ENCODE data around the gene AREG. TPM values are rescaled to one million over a fixed set of nuclear protein-coding genes. Genes with fewer than 3 reads are reported as not detected.
A peak's percentile ranks its signal among the peaks of the same experiment; 100 is the strongest.

Gene AREG
- total RNA-seq, 2 experiments from 2014 or later = 0.57 to 0.91 TPM

GRCh38 chr4:74473155-74473811, 28.3 kb downstream of the AREG start:
- ChIA-PET POLR2A (no interaction called here), CTCF (interaction anchor here (0.6 to 1.8 kb wide), 3 partner anchors 9 to 283 kb away, joined by 3 to 4 read pairs (median 4); partner anchors contain the start of gene AREG)
- no peak overlapping the region for H3K27ac Mint-ChIP-seq
- peaks cover 11% of the 10 kb centered on the region for H3K27me3 Mint-ChIP-seq
- no peak for DNase-seq
- ATAC-seq = no peak
- H3K36me3 Mint-ChIP-seq (ENCODE audit: low read depth) = no peaks in the 10 kb centered on the region
- intact Hi-C loops (cut with DNase I, micrococcal nuclease) = no loop called here
- H3K4me1 Mint-ChIP-seq = no peaks in the 10 kb centered on the region
- H3K4me3 Mint-ChIP-seq = no peak overlapping the region
- H3K9me3 Mint-ChIP-seq (ENCODE audit: low read depth) = no peaks in the 10 kb centered on the region

GRCh38 chr4:74474345-74475090, 29.6 kb downstream of the AREG start:
- ChIA-PET POLR2A (no interaction called here), CTCF (interaction anchor here (1.1 to 1.8 kb wide), 2 partner anchors 8 to 208 kb away, joined by 3 to 4 read pairs; no protein-coding TSS in a partner anchor)
- H3K4me1 Mint-ChIP-seq = no peaks in the 10 kb centered on the region
- H3K27me3 Mint-ChIP-seq = peaks cover 11% of the 10 kb centered on the region
- no peak overlapping the region for H3K27ac Mint-ChIP-seq
- DNase-seq (no peak), ATAC-seq (no peak)
- H3K4me3 Mint-ChIP-seq = no peak overlapping the region
- intact Hi-C loops (cut with DNase I, micrococcal nuclease) = no loop called here
- no peaks in the 10 kb centered on the region for H3K9me3 Mint-ChIP-seq (ENCODE audit: low read depth)
- H3K36me3 Mint-ChIP-seq (ENCODE audit: low read depth) = no peaks in the 10 kb centered on the region

GRCh38 chr4:74475091-74475800, 30.3 kb downstream of the AREG start:
- ATAC-seq (no peak), DNase-seq (no peak)
- H3K4me1 Mint-ChIP-seq = no peaks in the 10 kb centered on the region
- no peaks in the 10 kb centered on the region for H3K36me3 Mint-ChIP-seq (ENCODE audit: low read depth)
- intact Hi-C loops (cut with DNase I, micrococcal nuclease) = no loop called here
- H3K4me3 Mint-ChIP-seq = no peak overlapping the region
- CTCF ChIA-PET = interaction anchor here (1.1 kb wide), 1 partner anchor 208 kb away, joined by 3 read pairs; no protein-coding TSS in a partner anchor
- H3K9me3 Mint-ChIP-seq (ENCODE audit: low read depth) = no peaks in the 10 kb centered on the region
- no peak overlapping the region for H3K27ac Mint-ChIP-seq
- H3K27me3 Mint-ChIP-seq = peaks cover 12% of the 10 kb centered on the region
- POLR2A ChIA-PET = no interaction called here

GRCh38 chr4:74475946-74476345, 31.0 kb downstream of the AREG start:
- ChIA-PET CTCF (interaction anchor here (1.1 kb wide), 1 partner anchor 209 kb away, joined by 3 read pairs; no protein-coding TSS in a partner anchor), POLR2A (no interaction called here)
- Mint-ChIP-seq H3K4me1 (no peaks in the 10 kb centered on the region), H3K27me3 (peaks cover 12% of the 10 kb centered on the region), H3K9me3 (ENCODE audit: low read depth) (no peaks in the 10 kb centered on the region), H3K36me3 (ENCODE audit: low read depth) (no peaks in the 10 kb centered on the region), H3K27ac (no peak overlapping the region), H3K4me3 (no peak overlapping the region)
- ATAC-seq = no peak
- no peak for DNase-seq
- intact Hi-C loops (cut with DNase I, micrococcal nuclease) = no loop called here

GRCh38 chr4:74479009-74479408, 34.1 kb downstream of the AREG start:
- no peaks in the 10 kb centered on the region for H3K9me3 Mint-ChIP-seq (ENCODE audit: low read depth)
- H3K27me3 Mint-ChIP-seq = peaks cover 8% of the 10 kb centered on the region
- ATAC-seq = no peak
- no peaks in the 10 kb centered on the region for H3K4me1 Mint-ChIP-seq
- H3K4me3 Mint-ChIP-seq = no peak overlapping the region
- H3K36me3 Mint-ChIP-seq (ENCODE audit: low read depth) = no peaks in the 10 kb centered on the region
- ChIA-PET POLR2A (no interaction called here), CTCF (interaction anchor here (0.9 kb wide), 1 partner anchor 34 kb away, joined by 3 read pairs; the partner anchor contains the start of gene AREG)
- intact Hi-C loops (cut with DNase I, micrococcal nuclease) = no loop called here
- H3K27ac Mint-ChIP-seq = no peak overlapping the region
- DNase-seq = no peak

- DNase-seq (no peak), ATAC-seq (no peak)
- ChIA-PET CTCF (no interaction called here), POLR2A (no interaction called here)
- peaks cover 2% of the 10 kb centered on the region for H3K27me3 Mint-ChIP-seq
- intact Hi-C loops (cut with DNase I, micrococcal nuclease) = no loop called here
- no peaks in the 10 kb centered on the region for H3K4me1 Mint-ChIP-seq
- H3K4me3 Mint-ChIP-seq = no peak overlapping the region
- no peak overlapping the region for H3K27ac Mint-ChIP-seq
- no peaks in the 10 kb centered on the region for H3K9me3 Mint-ChIP-seq (ENCODE audit: low read depth)
- H3K36me3 Mint-ChIP-seq (ENCODE audit: low read depth) = no peaks in the 10 kb centered on the region
Measured at GRCh38 chr4:74480267-74480666, 35.3 kb downstream of the AREG start.

- Mint-ChIP-seq H3K4me1 (no peaks in the 10 kb centered on the region), H3K27me3 (peaks cover 2% of the 10 kb centered on the region)
Measured at GRCh38 chr4:74481891-74482609, 37.1 kb downstream of the AREG start.

GRCh38 chr4:74483226-74483911, 38.4 kb downstream of the AREG start:
- ATAC-seq (peak; percentile 44), DNase-seq (peak; percentile 10)
- Mint-ChIP-seq H3K36me3 (ENCODE audit: low read depth) (no peaks in the 10 kb centered on the region), H3K4me3 (no peak overlapping the region), H3K9me3 (ENCODE audit: low read depth) (no peaks in the 10 kb centered on the region), H3K27ac (no peak overlapping the region), H3K27me3 (peaks cover 2% of the 10 kb centered on the region), H3K4me1 (no peaks in the 10 kb centered on the region)
- intact Hi-C loops (cut with DNase I, micrococcal nuclease) = no loop called here
- ChIA-PET CTCF (interaction anchor here (1.3 kb wide), 1 partner anchor 10 kb away, joined by 4 read pairs; no protein-coding TSS in a partner anchor), POLR2A (no interaction called here)

More at GRCh38 chr4:74481891-74482609, 37.1 kb downstream of the AREG start:
- CTCF ChIA-PET = interaction anchor here (1.3 kb wide), 1 partner anchor 8 kb away, joined by 4 read pairs; no protein-coding TSS in a partner anchor
- H3K9me3 Mint-ChIP-seq (ENCODE audit: low read depth) = no peaks in the 10 kb centered on the region
- POLR2A ChIA-PET = no interaction called here
- H3K27ac Mint-ChIP-seq = no peak overlapping the region
- no peak for DNase-seq
- no peak overlapping the region for H3K4me3 Mint-ChIP-seq
- H3K36me3 Mint-ChIP-seq (ENCODE audit: low read depth) = no peaks in the 10 kb centered on the region
- intact Hi-C loops (cut with DNase I, micrococcal nuclease) = no loop called here
- no peak for ATAC-seq

GRCh38 chr4:74486905-74487304, 42.0 kb downstream of the AREG start:
- Mint-ChIP-seq H3K36me3 (ENCODE audit: low read depth) (no peaks in the 10 kb centered on the region), H3K4me3 (no peak overlapping the region), H3K9me3 (ENCODE audit: low read depth) (no peaks in the 10 kb centered on the region), H3K27me3 (no peaks in the 10 kb centered on the region), H3K27ac (no peak overlapping the region), H3K4me1 (no peaks in the 10 kb centered on the region)
- ChIA-PET CTCF (no interaction called here), POLR2A (no interaction called here)
- ATAC-seq = peak; percentile 76
- intact Hi-C loops (cut with DNase I, micrococcal nuclease) = no loop called here
- no peak for DNase-seq

- no peak overlapping the region for H3K27ac Mint-ChIP-seq
- no peak for ATAC-seq
- H3K36me3 Mint-ChIP-seq (ENCODE audit: low read depth) = no peaks in the 10 kb centered on the region
- POLR2A ChIA-PET = no interaction called here
- H3K4me1 Mint-ChIP-seq = no peaks in the 10 kb centered on the region
- CTCF ChIA-PET = interaction anchor here (0.6 kb wide), 1 partner anchor 167 kb away, joined by 3 read pairs; no protein-coding TSS in a partner anchor
- H3K9me3 Mint-ChIP-seq (ENCODE audit: low read depth) = no peaks in the 10 kb centered on the region
- H3K4me3 Mint-ChIP-seq = no peak overlapping the region
- no peaks in the 10 kb centered on the region for H3K27me3 Mint-ChIP-seq
- intact Hi-C loops (cut with DNase I, micrococcal nuclease) = no loop called here
- no peak for DNase-seq
Measured at GRCh38 chr4:74487771-74488170, 42.8 kb downstream of the AREG start.

- DNase-seq = no peak
- H3K36me3 Mint-ChIP-seq (ENCODE audit: low read depth) = no peaks in the 10 kb centered on the region
- ChIA-PET CTCF (interaction anchor here (0.9 kb wide), 1 partner anchor 49 kb away, joined by 4 read pairs; no protein-coding TSS in a partner anchor), POLR2A (no interaction called here)
- H3K27ac Mint-ChIP-seq = no peak overlapping the region
- intact Hi-C loops (cut with DNase I, micrococcal nuclease) = no loop called here
- no peaks in the 10 kb centered on the region for H3K27me3 Mint-ChIP-seq
- no peaks in the 10 kb centered on the region for H3K9me3 Mint-ChIP-seq (ENCODE audit: low read depth)
- no peaks in the 10 kb centered on the region for H3K4me1 Mint-ChIP-seq
- no peak for ATAC-seq
- no peak overlapping the region for H3K4me3 Mint-ChIP-seq
Measured at GRCh38 chr4:74490736-74491135, 45.8 kb downstream of the AREG start.
